Aorta (tissue), 5 donors: ENCODE results near the gene SCART1. TPM values are rescaled to one million over a fixed set of nuclear protein-coding genes. Genes with fewer than 3 reads are reported as not detected.
"Not testable (repeated sequence)": the region's sequence is repeated elsewhere in the genome, so short reads cannot be mapped to it uniquely, and the experiment has no call there.

Experiments
- ATAC-seq: fragments of 200-7000 bp; cut with Tn5 transposase; one replicate; pipeline ENCODE4 v1.9.1; 2022; ENCODE audit warnings: moderate library complexity; ENCODE audit not compliant: low FRiP score
- DNase-seq, 2 donors: peaks; one replicate each; pipeline ENCODE4 v3.0.0-alpha.2; 2020
- H3K27ac ChIP-seq, 2 donors: one replicate each; pipeline ENCODE4 v1.5.1; 2013; ENCODE audit warnings: low read length in 2 of 2, mild to moderate bottlenecking in 2 of 2, moderate library complexity in 2 of 2, control low read depth in 1 of 2, inconsistent platforms in 1 of 2, low read depth in 1 of 2
- H3K27me3 ChIP-seq, 2 donors: one replicate each; pipeline ENCODE4 v1.6.1; 2013; ENCODE audit warnings: control low read depth in 1 of 2, low read length in 1 of 2, mild to moderate bottlenecking in 1 of 2, moderate library complexity in 1 of 2; ENCODE audit not compliant: insufficient read depth in 2 of 2, control insufficient read depth in 1 of 2
- H3K36me3 ChIP-seq, 2 donors: one replicate each; pipeline ENCODE4 v1.6.1; 2013; ENCODE audit warnings: control low read depth in 1 of 2, low read length in 1 of 2, mild to moderate bottlenecking in 1 of 2; ENCODE audit not compliant: insufficient read depth in 2 of 2, control insufficient read depth in 1 of 2
- H3K4me1 ChIP-seq, 2 donors: one replicate each; pipeline ENCODE4 v1.6.1; 2013; ENCODE audit warnings: low read length in 2 of 2, control low read depth in 1 of 2, mild to moderate bottlenecking in 1 of 2, moderate library complexity in 1 of 2; ENCODE audit not compliant: insufficient read depth in 2 of 2, control insufficient read depth in 1 of 2
- H3K4me3 ChIP-seq, 2 donors: one replicate each; pipeline ENCODE4 v1.5.1; 2013; ENCODE audit warnings: low read length in 2 of 2, control low read depth in 1 of 2, mild to moderate bottlenecking in 1 of 2
- H3K9me3 ChIP-seq: one replicate; pipeline ENCODE4 v1.6.1; 2013; ENCODE audit warnings: mild to moderate bottlenecking, low read length; ENCODE audit not compliant: control insufficient read depth
- WGBS, 2 donors: extraction: QIAGEN DNeasy Blood & Tissue Kit; methylation state at CpG; one replicate each; pipeline ENCODE4 v1.1.7; 2013; 5-methylcytosine and 5-hydroxymethylcytosine counted together
- intact Hi-C, 2 donors: fragments of 100-400 bp; cut with DNase I; formaldehyde crosslinking; loops; one replicate each; pipeline versions ENCODE4 v1.14.2 to v1.15.0; 2022
- polyA plus RNA-seq, 2 donors: library from polyadenylated mRNA; stranded (reverse); fragments of 200-250 nt; gene quantifications; one replicate each; pipeline ENCODE4 v1.2.3, GENCODE V29; 2013
- total RNA-seq, 2 donors: library from RNA; stranded (reverse); fragmentation: NEBNext Ultra II Directional; extraction: Animal tissue kit (Norgen Biotek cat#: 25700); gene quantifications; one replicate each; pipeline ENCODE4 v1.2.1, GENCODE V29; 2021
- donor health status: healthy with polysubstance abuse.
- donor health status: Bipolar disorder and iron deficiency.
- donor health status: DM: no; HTN: no; CAD: no.
- donor health status: DM: no; HTN: no; CAD: no.
- donor health status: DM: yes; HTN: yes; CAD: no.

Gene SCART1
- total and polyA plus RNA-seq, 4 donors: 2.4 to 7.3 (median 5.4) TPM; not detected in 1

GRCh38 chr10:133429571-133429970, 24.2 kb upstream of the SCART1 start:
- H3K36me3 ChIP-seq, H3K27me3 ChIP-seq, H3K9me3 ChIP-seq, H3K4me3 ChIP-seq, intact Hi-C loops, DNase-seq, H3K4me1 ChIP-seq, ATAC-seq, H3K27ac ChIP-seq: not testable (repeated sequence)
- 86 to 88% methylated on average over 4 of the region's 4 CpGs for WGBS, 2 donors

DNA sequence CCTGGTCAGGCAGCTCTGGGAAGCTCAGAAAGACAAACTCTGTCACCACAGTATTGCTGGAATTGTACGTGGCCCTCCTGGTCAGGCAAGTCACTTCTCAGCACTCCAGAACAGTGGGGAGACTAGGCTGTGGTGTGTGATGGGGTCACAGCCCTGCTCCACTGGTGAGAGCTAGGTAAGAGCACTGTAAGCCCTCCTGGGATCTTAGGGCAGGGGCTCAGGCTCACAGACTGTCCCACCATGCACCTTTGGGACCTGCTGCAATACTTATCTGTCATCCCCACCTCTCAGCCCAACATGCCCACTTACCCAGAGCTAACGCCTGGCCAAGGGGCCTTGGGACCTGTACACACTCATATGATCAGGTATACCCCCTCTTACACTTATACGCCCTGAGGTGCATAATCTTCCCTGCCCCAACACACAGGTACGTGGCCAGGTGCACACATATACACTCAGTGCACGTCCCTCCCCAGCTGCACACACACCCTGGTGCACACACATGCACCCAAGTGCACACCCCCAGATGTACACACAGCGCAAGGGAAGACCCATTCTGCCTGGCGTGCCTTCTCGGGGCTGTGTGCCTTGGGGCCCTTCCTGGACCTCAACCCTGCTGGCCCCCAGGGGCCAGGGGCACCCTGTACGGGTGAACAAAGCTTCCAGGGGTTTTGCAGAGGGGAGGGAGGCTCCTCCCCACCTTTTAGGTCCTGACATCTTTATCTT, 21.7 kb upstream of the SCART1 start:
- H3K36me3 ChIP-seq, H3K9me3 ChIP-seq, DNase-seq, H3K4me3 ChIP-seq, H3K27ac ChIP-seq, H3K4me1 ChIP-seq, intact Hi-C loops, H3K27me3 ChIP-seq: not testable (repeated sequence)
- ATAC-seq: peak; percentile 19
- WGBS, 2 donors: 71 to 79% methylated on average over 4 to 6 of the region's 9 CpGs

- H3K9me3 ChIP-seq, H3K36me3 ChIP-seq, H3K27ac ChIP-seq, H3K4me3 ChIP-seq, DNase-seq, H3K4me1 ChIP-seq, intact Hi-C loops, H3K27me3 ChIP-seq: not testable (repeated sequence)
- ATAC-seq: peak; percentile 57
- 71 to 82% methylated on average over 4 to 8 of the region's 25 CpGs for WGBS, 2 donors
Measured at GRCh38 chr10:133432789-133433188, 21.0 kb upstream of the SCART1 start.

DNA sequence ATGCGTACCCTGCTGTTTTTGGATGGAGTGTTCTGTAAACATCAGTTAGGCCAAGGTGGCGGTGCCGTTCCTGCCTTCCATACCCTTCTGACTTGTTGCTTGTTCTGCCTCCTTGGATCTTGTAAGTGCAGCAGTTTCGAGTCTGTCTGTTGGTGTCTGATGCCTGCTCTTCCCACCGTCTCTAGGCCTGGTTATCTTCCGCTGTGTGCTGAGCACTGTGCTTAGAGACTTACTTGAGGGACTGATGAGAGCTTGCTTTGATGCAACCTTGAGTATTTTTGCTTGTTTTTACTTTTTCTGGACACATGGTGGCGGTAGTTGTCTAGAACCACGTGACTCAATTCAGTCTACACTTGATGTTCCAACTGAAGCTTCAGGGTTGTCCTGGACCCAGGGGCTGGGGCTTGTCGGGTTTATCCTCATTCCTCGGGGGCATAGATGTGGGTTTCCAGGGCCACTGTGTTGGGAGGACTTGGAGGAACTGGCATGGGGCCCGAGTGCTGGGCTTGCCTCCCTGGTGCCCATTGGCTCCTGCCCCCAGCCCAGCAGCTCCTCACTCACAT, 15.0 kb upstream of the SCART1 start:
- H3K4me3 ChIP-seq: no peak overlapping the region
- H3K27me3 ChIP-seq: no peaks in the 10 kb centered on the region
- WGBS, 2 donors: 67 to 68% methylated on average over 11 of the region's 11 CpGs
- H3K9me3 ChIP-seq: no peaks in the 10 kb centered on the region
- ATAC-seq (no peak), DNase-seq (no peak)
- intact Hi-C loops: no loop called here
- H3K27ac ChIP-seq: no peak overlapping the region
- no peaks in the 10 kb centered on the region for H3K36me3 ChIP-seq
- H3K4me1 ChIP-seq: no peaks in the 10 kb centered on the region

DNA sequence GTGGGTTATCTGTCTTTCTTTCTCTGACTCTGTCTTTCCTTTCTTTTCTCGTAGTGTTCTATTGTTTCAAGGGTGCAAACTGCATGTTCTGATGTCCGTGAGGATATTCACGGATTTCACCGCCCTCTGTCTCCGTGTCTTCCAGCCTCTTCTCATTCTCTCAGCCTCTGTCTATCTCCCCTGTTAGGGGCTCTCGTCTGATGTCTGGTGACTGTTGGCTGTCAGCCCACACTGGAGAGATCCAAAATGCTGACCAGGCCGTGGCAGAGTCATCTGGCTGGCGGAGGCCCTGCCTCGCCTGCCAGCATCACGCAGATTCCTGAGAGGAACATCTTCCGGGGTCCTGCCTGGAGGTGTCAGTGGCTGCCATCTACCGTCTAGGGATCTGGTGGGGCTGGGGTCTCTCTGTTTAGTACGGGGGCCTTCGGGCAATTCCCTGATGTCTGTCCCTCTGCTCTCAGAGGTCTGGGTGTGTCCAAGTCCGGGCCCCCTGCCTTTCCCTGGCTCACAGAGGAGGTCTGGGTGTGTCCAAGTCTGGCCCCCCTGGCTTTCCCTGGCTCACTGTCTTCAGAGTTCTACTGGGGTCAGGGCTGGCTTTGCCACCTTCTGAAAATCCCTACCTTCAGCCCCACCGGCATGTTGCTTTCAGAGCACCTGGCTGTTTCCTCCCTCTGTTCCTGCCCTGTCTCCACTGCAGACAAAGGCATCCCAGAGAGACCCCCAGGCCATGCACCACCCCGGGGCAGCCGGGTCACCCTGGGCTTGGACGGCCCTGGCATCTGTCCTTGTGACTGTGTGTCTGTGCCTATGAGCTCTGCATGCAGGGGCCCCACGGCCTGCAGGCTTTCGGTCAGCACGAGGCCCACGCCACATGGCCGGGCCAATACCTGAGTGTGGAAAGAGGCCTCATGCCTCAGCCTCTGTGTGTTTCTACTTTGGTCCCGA, 14.0 kb upstream of the SCART1 start:
- Histone ChIP-seq H3K27me3 (no peaks in the 10 kb centered on the region), H3K9me3 (no peaks in the 10 kb centered on the region), H3K27ac (no peak overlapping the region), H3K4me3 (no peak overlapping the region), H3K4me1 (no peaks in the 10 kb centered on the region), H3K36me3 (no peaks in the 10 kb centered on the region)
- intact Hi-C loops: no loop called here
- ATAC-seq (no peak), DNase-seq (peak; percentile 43 to 60)
- 87 to 90% methylated on average over 25 of the region's 25 CpGs for WGBS, 2 donors

- Histone ChIP-seq H3K27me3 (no peaks in the 10 kb centered on the region), H3K27ac (no peak overlapping the region), H3K9me3 (no peaks in the 10 kb centered on the region), H3K4me3 (no peak overlapping the region), H3K36me3 (no peaks in the 10 kb centered on the region), H3K4me1 (no peaks in the 10 kb centered on the region)
- 95 to 96% methylated on average over 16 to 18 of the region's 18 CpGs for WGBS, 2 donors
- intact Hi-C loops: no loop called here
- DNase-seq: peak; percentile 38 to 55
- ATAC-seq: no peak
Measured at GRCh38 chr10:133440633-133441285, 13.0 kb upstream of the SCART1 start.

GRCh38 chr10:133441356-133441755, 12.4 kb upstream of the SCART1 start:
- H3K27ac ChIP-seq, H3K9me3 ChIP-seq, H3K4me1 ChIP-seq, H3K4me3 ChIP-seq, H3K36me3 ChIP-seq, intact Hi-C loops, H3K27me3 ChIP-seq, ATAC-seq: not testable (repeated sequence)
- WGBS, 2 donors: 82 to 94% methylated on average over 11 to 14 of the region's 21 CpGs
- DNase-seq: peak; percentile 39 to 57

GRCh38 chr10:133441780-133442179, 12.0 kb upstream of the SCART1 start:
- Histone ChIP-seq H3K27me3 (no peaks in the 10 kb centered on the region), H3K9me3 (no peaks in the 10 kb centered on the region), H3K4me1 (no peaks in the 10 kb centered on the region), H3K27ac (no peak overlapping the region), H3K36me3 (no peaks in the 10 kb centered on the region), H3K4me3 (no peak overlapping the region)
- intact Hi-C loops: no loop called here
- DNase-seq (peak; percentile 44 to 64), ATAC-seq (peak; percentile 9)
- WGBS, 2 donors: 82 to 88% methylated on average over 11 to 12 of the region's 12 CpGs
